GM23338 (cell line): ENCODE data around the gene F7.
A peak's percentile ranks its signal among the peaks of the same experiment; 100 is the strongest.

Experiments
- CREB1 ChIP-seq: fragments of 250-450 bp; sonication (Bioruptor Pico); IDR thresholded peaks from 2 replicates; pipeline ENCODE4 v1.5.0; 2020; ENCODE audit warnings: low read depth, mild to moderate bottlenecking, moderate library complexity
- CTCF ChIP-seq, 2 experiments: fragments of 200-600 bp in 1 of 2; sonication (generic) in 1 of 2; conservative IDR thresholded peaks; 2 replicates each; pipeline versions ENCODE4 v1.5.1 to v1.6.1; 2016 to 2017; ENCODE audit warnings: antibody characterized with exemption in 2 of 2, low read depth in 2 of 2, mild to moderate bottlenecking in 2 of 2, moderate library complexity in 1 of 2
- EZH2phosphoT487 ChIP-seq: fragments of 200-600 bp; sonication (generic); IDR thresholded peaks from one replicate; pipeline ENCODE4 v1.8.1; 2018; ENCODE audit warnings: antibody characterized with exemption; ENCODE audit not compliant: unreplicated experiment
- JUNB ChIP-seq: IDR thresholded peaks from one replicate; pipeline ENCODE4 v1.6.1; 2016; ENCODE audit warnings: antibody characterized with exemption; ENCODE audit not compliant: unreplicated experiment

DNA sequence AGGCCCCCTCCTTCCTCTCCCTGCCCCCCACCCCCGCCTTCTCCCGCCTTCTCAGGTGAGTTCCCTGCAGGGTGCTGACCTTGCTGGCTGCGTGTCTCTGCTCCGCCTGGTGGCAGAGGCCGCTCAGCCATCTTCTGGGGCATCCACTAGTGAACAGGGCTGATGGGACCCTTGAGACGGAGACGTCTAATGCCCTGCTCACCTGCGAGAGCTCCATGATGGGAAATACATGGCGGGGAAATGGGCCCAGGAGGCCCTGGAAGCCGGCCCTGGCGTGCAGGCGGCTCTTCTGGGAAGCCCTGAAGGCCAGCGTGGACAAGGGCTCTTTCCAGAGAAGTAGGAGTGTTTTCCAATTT, 15.2 kb upstream of the F7 start:
- TF ChIP-seq CREB1 (no peak), JUNB (no peak), CTCF (conservative IDR thresholded peaks at IDR 0.05; ENCODE audit: low read depth in 2 of 2) (peak in 1 of 2 experiments; percentile 48; a peak in 2 of 4 replicates), EZH2phosphoT487 (no peak)
